ENCODE measurements around the gene CCNB1IP1. TPM values are rescaled to one million over a fixed set of nuclear protein-coding genes. Genes with fewer than 3 reads are reported as not detected.

The CCNB1IP1 gene
- total and polyA plus RNA-seq, 2 of the 4 experiments (the other 2 are of a cell fraction) = 27.5 to 34.6 TPM

DNA sequence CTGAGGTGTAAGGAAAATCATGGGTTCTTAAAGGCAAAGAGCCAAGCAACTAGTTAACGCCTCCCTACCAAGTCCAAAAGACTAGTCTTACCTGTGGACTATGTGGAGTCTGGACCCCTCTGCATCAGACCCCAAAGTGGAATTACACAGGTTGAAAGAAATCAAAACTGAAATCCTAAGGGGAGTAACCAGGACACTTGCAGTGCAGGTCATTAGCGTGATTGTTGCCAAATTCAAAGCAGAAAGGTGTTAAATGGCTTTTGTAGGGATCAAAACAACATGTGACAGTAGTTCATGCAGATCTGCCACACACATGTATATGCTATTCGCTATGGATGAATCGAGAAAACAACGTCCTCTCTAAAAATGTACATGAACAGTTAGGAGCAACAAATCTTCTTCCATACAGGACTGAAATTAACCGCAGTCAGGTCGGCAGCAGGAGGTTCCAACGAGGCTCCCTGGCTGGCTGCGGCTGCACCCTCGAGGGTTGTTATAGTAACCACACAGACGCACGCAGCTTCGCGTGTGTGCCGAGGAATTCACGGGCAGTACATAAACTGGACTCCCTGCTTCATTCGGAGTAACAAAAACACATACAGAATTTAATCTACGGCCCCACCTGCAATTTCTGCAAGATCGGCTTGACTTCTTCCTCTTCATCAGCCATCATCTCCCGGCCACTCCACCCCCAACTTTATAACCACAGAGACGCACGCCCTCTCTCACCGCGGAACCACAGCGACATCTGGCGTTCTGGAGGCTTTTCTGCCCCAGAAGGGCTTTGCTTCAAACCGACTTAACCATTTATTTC lies 27.6 kb downstream of the CCNB1IP1 start, which contains the start of gene TTC5:
TTC5 (minus strand) TSS at position 687 of the 814 bp plus-strand sequence; CDS start at position 673, 14 bp downstream.
- H3K4me1 ChIP-seq (ENCODE audit: control insufficient read depth, insufficient read depth, low read length) = peaks cover 2% of the 10 kb centered on the region
- dilution Hi-C loops (cut with HindIII; ENCODE audit: low sequenced_read_pairs, unreplicated experiment) = no loop called here
- H4K20me1 ChIP-seq (ENCODE audit: insufficient read depth, low read length) = no peaks in the 10 kb centered on the region
- ChIA-PET POLR2A (ENCODE audit: unreplicated experiment) (no interaction called here), CTCF (no interaction called here)
- H3K36me3 ChIP-seq (ENCODE audit: control insufficient read depth, insufficient read depth, low read length) = peaks cover 4% of the 10 kb centered on the region; the same call in 1 of the 2 replicates
- in situ Hi-C loops (cut with MboI; ENCODE audit: low sequenced_read_pairs) = no loop called here
- peak within 1 kb of the TSS; percentile 93 for H3K9ac ChIP-seq (ENCODE audit: low read depth, low read length)
- H2BK5ac ChIP-seq (ENCODE audit: low read depth, low read length, poor library complexity, severe bottlenecking) = peak within 1 kb of the TSS; percentile 66
- peak within 1 kb of the TSS; percentile 86 for H3K4ac ChIP-seq (ENCODE audit: low read depth, low read length)
- no TSS peak for BruUV-seq (replicated peaks)
- no peak within 1 kb of the TSS for H2BK120ac ChIP-seq (ENCODE audit: low read depth, low read length)
- H3K9me3 ChIP-seq (ENCODE audit: control insufficient read depth, insufficient read depth, low read length) = no peaks in the 10 kb centered on the region
- H2AFZ ChIP-seq (replicated peaks; ENCODE audit: low read length, poor library complexity) = peak within 1 kb of the TSS; percentile 92
- peak within 1 kb of the TSS; percentile 82 for H3K23ac ChIP-seq (ENCODE audit: low read depth, low read length)
- intact Hi-C loops (cut with micrococcal nuclease) = loop anchor here (1.0 kb wide), 1 partner anchor 38 kb away; the partner anchor contains the start of gene PARP2
- H2AK9ac ChIP-seq (replicated peaks; ENCODE audit: low read depth, low read length, poor library complexity) = no peak within 1 kb of the TSS
- no peak within 1 kb of the TSS for H2AK5ac ChIP-seq (ENCODE audit: low read depth, low read length)
- peak within 1 kb of the TSS; percentile 90; the same call in 1 of the 2 replicates for H4K91ac ChIP-seq (ENCODE audit: insufficient read depth, low read depth, low read length)
- H3K4me2 ChIP-seq (ENCODE audit: low read depth, low read length) = peak within 1 kb of the TSS; percentile 88
- no peaks in the 10 kb centered on the region for H3K27me3 ChIP-seq (ENCODE audit: control insufficient read depth, insufficient read depth, low read length)
- peak within 1 kb of the TSS; percentile 74 for H3K4me3 ChIP-seq (ENCODE audit: insufficient read depth, low read depth, low read length)
- 0% methylated on average over 18 of the region's 27 CpGs; no CpG with 5 or more reads in 1 of the 2 experiments for WGBS, 2 experiments (ENCODE audit: extremely low coverage in 2 of 2, insufficient read length in 1 of 2)
- H2BK20ac ChIP-seq (ENCODE audit: low read depth, low read length) = no peak within 1 kb of the TSS
- H3K56ac ChIP-seq (ENCODE audit: extremely low read depth, insufficient read depth, low read length) = peak within 1 kb of the TSS; percentile 72; the same call in 1 of the 2 replicates
- H3K79me1 ChIP-seq (ENCODE audit: low read depth in 1 of 2, low read length in 2 of 2) = peaks cover 12 to 26% of the 10 kb centered on the region in 2 experiments
- peak within 1 kb of the TSS; percentile 76; the same call in 1 of the 2 replicates for H3K14ac ChIP-seq (replicated peaks; ENCODE audit: low read depth, low read length)
- 0 out of 2 replicates have a peak, but pooled peaks cover 4% of the 10 kb centered on the region for H3K9me1 ChIP-seq (ENCODE audit: insufficient read depth, low read length)
- peak; percentile 96 for ATAC-seq (ENCODE audit: low read depth)
- H3K18ac ChIP-seq (ENCODE audit: low read depth, low read length) = 0 out of 2 replicates have a peak within 1 kb of the TSS, but pooled peaks have one; percentile 45
- H4K5ac ChIP-seq (ENCODE audit: low read depth, low read length) = peak within 1 kb of the TSS; percentile 83
- peak within 1 kb of the TSS; percentile 76 for H3K27ac ChIP-seq (ENCODE audit: insufficient read depth, low read length)
- peak; percentile 89 for DNase-seq
- H2BK15ac ChIP-seq (ENCODE audit: low read depth, low read length) = no peak within 1 kb of the TSS; the same call in 2 of the 3 replicates
- H4K8ac ChIP-seq (ENCODE audit: low read depth in 2 of 2, low read length in 2 of 2) = peak within 1 kb of the TSS; percentile 92 to 97
- TF ChIP-seq, protein P1, sequence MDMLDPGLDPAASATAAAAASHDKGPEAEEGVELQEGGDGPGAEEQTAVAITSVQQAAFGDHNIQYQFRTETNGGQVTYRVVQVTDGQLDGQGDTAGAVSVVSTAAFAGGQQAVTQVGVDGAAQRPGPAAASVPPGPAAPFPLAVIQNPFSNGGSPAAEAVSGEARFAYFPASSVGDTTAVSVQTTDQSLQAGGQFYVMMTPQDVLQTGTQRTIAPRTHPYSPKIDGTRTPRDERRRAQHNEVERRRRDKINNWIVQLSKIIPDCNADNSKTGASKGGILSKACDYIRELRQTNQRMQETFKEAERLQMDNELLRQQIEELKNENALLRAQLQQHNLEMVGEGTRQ (IDR thresholded peaks at IDR 0.05; ENCODE audit: low read depth, low read length) = no peak
- TF ChIP-seq RCOR1 (IDR thresholded peaks at IDR 0.05; ENCODE audit: insufficient replicate concordance, low read length) (no peak), BHLHE40 (IDR thresholded peaks at IDR 0.05; ENCODE audit: low read depth, low read length) (peak; percentile 33; the same call in 1 of the 2 replicates), POLR2A (IDR thresholded peaks at IDR 0.05; ENCODE audit: low read depth, low read length) (no peak), NFE2L2 (IDR thresholded peaks at IDR 0.05; ENCODE audit: low read depth, low read length) (no peak), CEBPB (IDR thresholded peaks at IDR 0.05; ENCODE audit: low read depth, low read length) (no peak), SMC3 (IDR thresholded peaks at IDR 0.05; ENCODE audit: low read depth, low read length) (0 out of 2 replicates have a peak, but pooled peaks have one; percentile 22), CHD1 (IDR thresholded peaks at IDR 0.05; ENCODE audit: low read depth, low read length) (no peak), MAZ (IDR thresholded peaks at IDR 0.05; ENCODE audit: borderline replicate concordance, low read depth, low read length) (no peak), MAFK (IDR thresholded peaks at IDR 0.05; ENCODE audit: low read depth, low read length) (no peak; the same call in 1 of the 2 replicates), MXI1 (IDR thresholded peaks at IDR 0.05; ENCODE audit: borderline replicate concordance, low read depth, low read length) (peak; percentile 69; the same call in 1 of the 2 replicates)
- TF ChIP-seq, protein P2, sequence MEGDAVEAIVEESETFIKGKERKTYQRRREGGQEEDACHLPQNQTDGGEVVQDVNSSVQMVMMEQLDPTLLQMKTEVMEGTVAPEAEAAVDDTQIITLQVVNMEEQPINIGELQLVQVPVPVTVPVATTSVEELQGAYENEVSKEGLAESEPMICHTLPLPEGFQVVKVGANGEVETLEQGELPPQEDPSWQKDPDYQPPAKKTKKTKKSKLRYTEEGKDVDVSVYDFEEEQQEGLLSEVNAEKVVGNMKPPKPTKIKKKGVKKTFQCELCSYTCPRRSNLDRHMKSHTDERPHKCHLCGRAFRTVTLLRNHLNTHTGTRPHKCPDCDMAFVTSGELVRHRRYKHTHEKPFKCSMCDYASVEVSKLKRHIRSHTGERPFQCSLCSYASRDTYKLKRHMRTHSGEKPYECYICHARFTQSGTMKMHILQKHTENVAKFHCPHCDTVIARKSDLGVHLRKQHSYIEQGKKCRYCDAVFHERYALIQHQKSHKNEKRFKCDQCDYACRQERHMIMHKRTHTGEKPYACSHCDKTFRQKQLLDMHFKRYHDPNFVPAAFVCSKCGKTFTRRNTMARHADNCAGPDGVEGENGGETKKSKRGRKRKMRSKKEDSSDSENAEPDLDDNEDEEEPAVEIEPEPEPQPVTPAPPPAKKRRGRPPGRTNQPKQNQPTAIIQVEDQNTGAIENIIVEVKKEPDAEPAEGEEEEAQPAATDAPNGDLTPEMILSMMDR (conservative IDR thresholded peaks at IDR 0.05; ENCODE audit: low read depth, low read length) = peak; percentile 95
- TF ChIP-seq, protein P3, sequence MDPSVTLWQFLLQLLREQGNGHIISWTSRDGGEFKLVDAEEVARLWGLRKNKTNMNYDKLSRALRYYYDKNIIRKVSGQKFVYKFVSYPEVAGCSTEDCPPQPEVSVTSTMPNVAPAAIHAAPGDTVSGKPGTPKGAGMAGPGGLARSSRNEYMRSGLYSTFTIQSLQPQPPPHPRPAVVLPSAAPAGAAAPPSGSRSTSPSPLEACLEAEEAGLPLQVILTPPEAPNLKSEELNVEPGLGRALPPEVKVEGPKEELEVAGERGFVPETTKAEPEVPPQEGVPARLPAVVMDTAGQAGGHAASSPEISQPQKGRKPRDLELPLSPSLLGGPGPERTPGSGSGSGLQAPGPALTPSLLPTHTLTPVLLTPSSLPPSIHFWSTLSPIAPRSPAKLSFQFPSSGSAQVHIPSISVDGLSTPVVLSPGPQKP (IDR thresholded peaks at IDR 0.05; ENCODE audit: borderline replicate concordance, low read depth, low read length) = no peak

All from IMR-90 (cell line).